HepG2 (cell line): Measurements from ENCODE around the gene TMEM258.

Experiments
- EP300 ChIP-seq, 3 experiments: sonication (generic) in 1 of 3; formaldehyde crosslinking in 1 of 3; IDR thresholded peaks; 2 replicates each; pipeline versions ENCODE4 v1.5.1 to v1.6.1; 2011 to 2020; ENCODE audit warnings: low read depth in 2 of 3, low read length in 2 of 3, borderline replicate concordance in 1 of 3, improper control_type of control experiment in 1 of 3, mild to moderate bottlenecking in 1 of 3, missing genetic modification reagents in 1 of 3, moderate library complexity in 1 of 3
- FOSL1 ChIP-seq: sonication (generic); formaldehyde crosslinking; IDR thresholded peaks from 2 replicates; pipeline ENCODE4 v1.9.0; 2021; ENCODE audit warnings: missing genetic modification reagents, borderline replicate concordance
- KLF9 ChIP-seq: IDR thresholded peaks from 2 replicates; pipeline ENCODE4 v1.6.1; 2016; ENCODE audit warnings: low read depth
- MYC ChIP-seq: sonication (generic); formaldehyde crosslinking; IDR thresholded peaks from 2 replicates; pipeline ENCODE4 v1.9.0; 2021; ENCODE audit warnings: missing genetic modification reagents, borderline replicate concordance
- NPAS2 ChIP-seq: sonication (generic); formaldehyde crosslinking; IDR thresholded peaks from 2 replicates; pipeline ENCODE4 v1.8.0; 2022; ENCODE audit warnings: mild to moderate bottlenecking, missing genetic modification reagents, borderline replicate concordance
- PHB2 ChIP-seq: fragments of 450-650 bp; IDR thresholded peaks from 2 replicates; pipeline ENCODE4 v1.6.1; 2018; ENCODE audit not compliant: partially characterized antibody
- REPIN1 ChIP-seq: sonication (generic); formaldehyde crosslinking; IDR thresholded peaks from 2 replicates; pipeline ENCODE4 v1.8.0; 2022; ENCODE audit warnings: missing genetic modification reagents, low read depth, mild to moderate bottlenecking, borderline replicate concordance
- TOPORS ChIP-seq: sonication (generic); formaldehyde crosslinking; IDR thresholded peaks from 2 replicates; pipeline ENCODE4 v1.8.0; 2023; ENCODE audit warnings: mild to moderate bottlenecking, missing genetic modification reagents
- ZNF776 ChIP-seq: sonication (generic); formaldehyde crosslinking; IDR thresholded peaks from 2 replicates; pipeline ENCODE4 v1.4.0; 2020; ENCODE audit warnings: mild to moderate bottlenecking, missing genetic modification reagents
- ZSCAN29 ChIP-seq: sonication (generic); formaldehyde crosslinking; conservative IDR thresholded peaks from 2 replicates; pipeline ENCODE4 v1.4.0; 2020; ENCODE audit warnings: mild to moderate bottlenecking, missing genetic modification reagents
- TF ChIP-seq, protein P1 (sequence below), 2 experiments: sonication (generic) in 1 of 2; formaldehyde crosslinking in 1 of 2; IDR thresholded peaks; 2 replicates each; pipeline versions ENCODE4 v1.5.1 to v1.6.1; 2011 to 2020; ENCODE audit warnings: borderline replicate concordance in 1 of 2, low read depth in 1 of 2, low read length in 1 of 2, mild to moderate bottlenecking in 1 of 2, missing genetic modification reagents in 1 of 2, moderate library complexity in 1 of 2
- TF ChIP-seq, protein P2 (sequence below), 2 experiments: IDR thresholded peaks; 2 replicates each; pipeline ENCODE4 v1.6.1; 2011 to 2012; ENCODE audit warnings: low read length in 2 of 2, borderline replicate concordance in 1 of 2, low read depth in 1 of 2, mild to moderate bottlenecking in 1 of 2, moderate library complexity in 1 of 2

DNA sequence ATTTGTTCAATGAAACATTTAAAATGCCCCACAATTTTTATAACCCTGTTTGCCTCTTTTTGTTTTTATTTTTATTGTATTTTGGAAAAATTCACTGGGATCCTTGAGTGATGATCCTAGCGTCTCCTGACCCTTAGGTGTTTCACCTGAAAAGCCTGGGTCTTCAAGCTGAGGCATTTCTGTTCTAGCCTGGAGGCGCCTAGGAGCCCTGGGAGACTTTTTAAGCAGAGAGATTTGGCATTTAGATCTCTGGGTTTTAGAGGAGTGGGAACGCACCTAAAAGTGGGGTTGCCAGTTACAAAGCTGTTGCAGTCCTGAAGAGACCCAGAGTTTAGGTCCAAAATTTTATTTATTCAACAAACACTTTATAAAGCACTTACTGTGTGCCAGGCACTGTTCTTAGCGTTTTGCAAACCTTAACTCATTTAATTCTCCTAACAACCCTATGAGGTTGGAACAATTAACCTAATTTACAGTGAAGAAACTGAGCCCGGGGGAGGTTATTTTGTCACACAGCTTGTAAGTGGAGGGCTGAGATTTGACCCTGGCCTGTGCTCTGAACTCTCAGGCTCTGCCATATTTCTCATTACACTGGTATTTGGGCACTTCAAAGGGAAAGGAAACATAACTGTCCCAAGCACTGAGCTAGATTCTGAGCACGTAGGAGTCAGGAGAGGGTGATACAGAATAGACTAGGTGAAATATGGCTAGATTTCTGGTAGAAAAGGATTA, 25.2 kb upstream of the TMEM258 start:
- TF ChIP-seq, protein P1, sequence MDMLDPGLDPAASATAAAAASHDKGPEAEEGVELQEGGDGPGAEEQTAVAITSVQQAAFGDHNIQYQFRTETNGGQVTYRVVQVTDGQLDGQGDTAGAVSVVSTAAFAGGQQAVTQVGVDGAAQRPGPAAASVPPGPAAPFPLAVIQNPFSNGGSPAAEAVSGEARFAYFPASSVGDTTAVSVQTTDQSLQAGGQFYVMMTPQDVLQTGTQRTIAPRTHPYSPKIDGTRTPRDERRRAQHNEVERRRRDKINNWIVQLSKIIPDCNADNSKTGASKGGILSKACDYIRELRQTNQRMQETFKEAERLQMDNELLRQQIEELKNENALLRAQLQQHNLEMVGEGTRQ (IDR thresholded peaks at IDR 0.05; ENCODE audit: low read depth, low read length): no peak
- TF ChIP-seq, protein P1 (CRISPR knock-in tag; IDR thresholded peaks at IDR 0.05; ENCODE audit: borderline replicate concordance): no peak
- TF ChIP-seq KLF9 (CRISPR knock-in tag): no peak
- no peak for TF ChIP-seq REPIN1 (CRISPR knock-in tag)
- no peak for TF ChIP-seq ZNF776 (CRISPR knock-in tag)
- TF ChIP-seq FOSL1 (CRISPR knock-in tag): no peak
- no peak for TF ChIP-seq NPAS2 (CRISPR knock-in tag)
- TF ChIP-seq PHB2: no peak
- no peak for TF ChIP-seq TOPORS (CRISPR knock-in tag)
- no peak for TF ChIP-seq MYC (CRISPR knock-in tag)
- TF ChIP-seq EP300 (IDR thresholded peaks at IDR 0.05; ENCODE audit: low read depth in 2 of 2, low read length in 2 of 2): no peak
- TF ChIP-seq EP300 (CRISPR knock-in tag; IDR thresholded peaks at IDR 0.05; ENCODE audit: borderline replicate concordance): no peak
- TF ChIP-seq ZSCAN29 (CRISPR knock-in tag): no peak
- TF ChIP-seq, protein P2, sequence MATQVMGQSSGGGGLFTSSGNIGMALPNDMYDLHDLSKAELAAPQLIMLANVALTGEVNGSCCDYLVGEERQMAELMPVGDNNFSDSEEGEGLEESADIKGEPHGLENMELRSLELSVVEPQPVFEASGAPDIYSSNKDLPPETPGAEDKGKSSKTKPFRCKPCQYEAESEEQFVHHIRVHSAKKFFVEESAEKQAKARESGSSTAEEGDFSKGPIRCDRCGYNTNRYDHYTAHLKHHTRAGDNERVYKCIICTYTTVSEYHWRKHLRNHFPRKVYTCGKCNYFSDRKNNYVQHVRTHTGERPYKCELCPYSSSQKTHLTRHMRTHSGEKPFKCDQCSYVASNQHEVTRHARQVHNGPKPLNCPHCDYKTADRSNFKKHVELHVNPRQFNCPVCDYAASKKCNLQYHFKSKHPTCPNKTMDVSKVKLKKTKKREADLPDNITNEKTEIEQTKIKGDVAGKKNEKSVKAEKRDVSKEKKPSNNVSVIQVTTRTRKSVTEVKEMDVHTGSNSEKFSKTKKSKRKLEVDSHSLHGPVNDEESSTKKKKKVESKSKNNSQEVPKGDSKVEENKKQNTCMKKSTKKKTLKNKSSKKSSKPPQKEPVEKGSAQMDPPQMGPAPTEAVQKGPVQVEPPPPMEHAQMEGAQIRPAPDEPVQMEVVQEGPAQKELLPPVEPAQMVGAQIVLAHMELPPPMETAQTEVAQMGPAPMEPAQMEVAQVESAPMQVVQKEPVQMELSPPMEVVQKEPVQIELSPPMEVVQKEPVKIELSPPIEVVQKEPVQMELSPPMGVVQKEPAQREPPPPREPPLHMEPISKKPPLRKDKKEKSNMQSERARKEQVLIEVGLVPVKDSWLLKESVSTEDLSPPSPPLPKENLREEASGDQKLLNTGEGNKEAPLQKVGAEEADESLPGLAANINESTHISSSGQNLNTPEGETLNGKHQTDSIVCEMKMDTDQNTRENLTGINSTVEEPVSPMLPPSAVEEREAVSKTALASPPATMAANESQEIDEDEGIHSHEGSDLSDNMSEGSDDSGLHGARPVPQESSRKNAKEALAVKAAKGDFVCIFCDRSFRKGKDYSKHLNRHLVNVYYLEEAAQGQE (IDR thresholded peaks at IDR 0.05; ENCODE audit: borderline replicate concordance in 1 of 2, low read depth in 1 of 2, low read length in 2 of 2): no peak
